HEK293T (cell line): ENCODE results near the gene PTPRG.

Experiments
- ARNT ChIP-seq: fragments of 450-650 bp; IDR thresholded peaks from 2 replicates; pipeline ENCODE4 v1.6.1; 2017; ENCODE audit warnings: mild to moderate bottlenecking
- BHLHE40 ChIP-seq: fragments of 450-650 bp; IDR thresholded peaks from 2 replicates; pipeline ENCODE4 v1.6.1; 2016; ENCODE audit warnings: mild to moderate bottlenecking, moderate library complexity, borderline replicate concordance
- CTBP1 ChIP-seq: fragments of 450-650 bp; IDR thresholded peaks from 2 replicates; pipeline ENCODE4 v1.6.1; 2016; ENCODE audit warnings: borderline replicate concordance
- ELF4 ChIP-seq: fragments of 450-650 bp; IDR thresholded peaks from 2 replicates; pipeline ENCODE4 v1.6.1; 2017; ENCODE audit warnings: antibody characterized with exemption
- FOXA1 ChIP-seq: fragments of 450-650 bp; IDR thresholded peaks from 2 replicates; pipeline ENCODE4 v1.6.1; 2016; ENCODE audit warnings: mild to moderate bottlenecking
- FOXM1 ChIP-seq: fragments of 450-650 bp; IDR thresholded peaks from 2 replicates; pipeline ENCODE4 v1.6.1; 2017; ENCODE audit warnings: mild to moderate bottlenecking, borderline replicate concordance
- HDGF ChIP-seq: fragments of 450-650 bp; IDR thresholded peaks from 2 replicates; pipeline ENCODE4 v1.6.1; 2017; ENCODE audit warnings: antibody characterized with exemption, borderline replicate concordance
- L3MBTL2 ChIP-seq: fragments of 450-650 bp; conservative IDR thresholded peaks from 2 replicates; pipeline ENCODE4 v1.6.1; 2016; ENCODE audit warnings: mild to moderate bottlenecking
- NFRKB ChIP-seq: fragments of 450-650 bp; IDR thresholded peaks from 2 replicates; pipeline ENCODE4 v1.6.1; 2016; ENCODE audit warnings: mild to moderate bottlenecking, moderate library complexity
- SP1 ChIP-seq: fragments of 450-650 bp; IDR thresholded peaks from 2 replicates; pipeline ENCODE4 v1.6.1; 2017
- SUZ12 ChIP-seq: fragments of 450-650 bp; IDR thresholded peaks from 2 replicates; pipeline ENCODE4 v1.6.1; 2016; ENCODE audit warnings: mild to moderate bottlenecking
- TARDBP ChIP-seq: fragments of 450-650 bp; IDR thresholded peaks from 2 replicates; pipeline ENCODE4 v1.6.1; 2016
- ZNF384 ChIP-seq: fragments of 450-650 bp; IDR thresholded peaks from 2 replicates; pipeline ENCODE4 v1.6.1; 2016
- TF ChIP-seq, protein P1 (sequence below): fragments of 450-650 bp; IDR thresholded peaks from 2 replicates; pipeline ENCODE4 v1.6.1; 2016

DNA sequence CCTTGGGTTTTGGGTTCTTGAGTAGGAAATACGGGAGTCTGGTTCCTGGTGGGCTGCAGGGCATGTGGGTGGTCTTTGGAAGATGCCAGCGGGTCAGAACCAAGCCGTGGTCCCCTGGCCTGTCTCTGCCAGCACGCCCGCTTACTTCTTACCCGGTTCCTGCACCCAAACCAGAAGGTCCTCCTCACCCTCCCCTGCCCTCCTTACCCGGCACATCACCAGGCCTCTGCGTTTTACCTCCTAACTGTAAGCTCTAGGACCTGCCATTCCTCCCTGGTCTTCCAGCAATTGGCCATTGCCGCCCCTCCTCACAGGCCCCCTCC lies 628.0 kb downstream of the PTPRG start:
- TF ChIP-seq BHLHE40 (no peak), SP1 (no peak), CTBP1 (no peak), ARNT (no peak), FOXM1 (no peak), HDGF (no peak), L3MBTL2 (no peak), SUZ12 (no peak), FOXA1 (no peak), TARDBP (no peak), ELF4 (no peak), ZNF384 (no peak), NFRKB (no peak)
- TF ChIP-seq, protein P1, sequence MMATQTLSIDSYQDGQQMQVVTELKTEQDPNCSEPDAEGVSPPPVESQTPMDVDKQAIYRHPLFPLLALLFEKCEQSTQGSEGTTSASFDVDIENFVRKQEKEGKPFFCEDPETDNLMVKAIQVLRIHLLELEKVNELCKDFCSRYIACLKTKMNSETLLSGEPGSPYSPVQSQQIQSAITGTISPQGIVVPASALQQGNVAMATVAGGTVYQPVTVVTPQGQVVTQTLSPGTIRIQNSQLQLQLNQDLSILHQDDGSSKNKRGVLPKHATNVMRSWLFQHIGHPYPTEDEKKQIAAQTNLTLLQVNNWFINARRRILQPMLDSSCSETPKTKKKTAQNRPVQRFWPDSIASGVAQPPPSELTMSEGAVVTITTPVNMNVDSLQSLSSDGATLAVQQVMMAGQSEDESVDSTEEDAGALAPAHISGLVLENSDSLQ: no peak
